ENCODE data around the gene TMEM94. TPM values are rescaled to one million over a fixed set of nuclear protein-coding genes. Genes with fewer than 3 reads are reported as not detected.

Gene TMEM94
- total RNA-seq, 1 donor from 2014 or later, result 112 TPM

DNA sequence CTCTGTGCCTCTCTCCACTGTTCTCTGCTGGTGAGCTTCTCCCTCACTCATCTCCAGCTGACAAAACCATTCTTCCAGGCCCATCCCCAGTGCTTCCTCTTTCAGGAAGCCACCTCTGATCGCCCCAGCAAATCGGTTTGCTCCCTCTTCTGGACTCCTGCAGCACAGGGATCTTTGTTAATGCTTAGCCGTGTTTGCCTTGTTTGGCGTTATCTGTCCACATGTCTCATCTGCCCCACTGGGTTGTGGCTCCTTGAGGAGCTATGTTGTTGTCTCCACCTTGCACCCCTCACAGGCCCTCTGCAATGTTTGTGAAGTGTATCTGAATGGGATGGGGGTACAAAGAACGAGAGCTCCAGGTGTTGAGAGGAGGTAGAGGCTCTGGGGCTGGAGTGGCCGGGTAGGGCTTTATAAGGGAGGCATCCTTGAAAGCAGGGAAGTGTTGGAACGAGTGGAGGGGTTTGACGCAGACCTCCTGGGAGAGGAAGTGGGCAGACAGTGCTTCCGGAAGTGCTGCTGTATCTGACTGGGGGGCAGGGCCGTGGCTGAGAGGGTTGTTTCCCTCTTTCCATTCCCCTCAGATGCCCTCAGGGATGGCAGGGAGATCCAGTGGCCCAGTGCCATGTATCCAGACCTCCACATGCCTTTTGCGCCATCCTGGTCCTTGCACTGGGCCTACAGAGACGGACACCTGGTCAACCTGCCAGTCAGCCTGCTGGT is 31.1 kb downstream of the TMEM94 start:
- TF ChIP-seq, protein P1, sequence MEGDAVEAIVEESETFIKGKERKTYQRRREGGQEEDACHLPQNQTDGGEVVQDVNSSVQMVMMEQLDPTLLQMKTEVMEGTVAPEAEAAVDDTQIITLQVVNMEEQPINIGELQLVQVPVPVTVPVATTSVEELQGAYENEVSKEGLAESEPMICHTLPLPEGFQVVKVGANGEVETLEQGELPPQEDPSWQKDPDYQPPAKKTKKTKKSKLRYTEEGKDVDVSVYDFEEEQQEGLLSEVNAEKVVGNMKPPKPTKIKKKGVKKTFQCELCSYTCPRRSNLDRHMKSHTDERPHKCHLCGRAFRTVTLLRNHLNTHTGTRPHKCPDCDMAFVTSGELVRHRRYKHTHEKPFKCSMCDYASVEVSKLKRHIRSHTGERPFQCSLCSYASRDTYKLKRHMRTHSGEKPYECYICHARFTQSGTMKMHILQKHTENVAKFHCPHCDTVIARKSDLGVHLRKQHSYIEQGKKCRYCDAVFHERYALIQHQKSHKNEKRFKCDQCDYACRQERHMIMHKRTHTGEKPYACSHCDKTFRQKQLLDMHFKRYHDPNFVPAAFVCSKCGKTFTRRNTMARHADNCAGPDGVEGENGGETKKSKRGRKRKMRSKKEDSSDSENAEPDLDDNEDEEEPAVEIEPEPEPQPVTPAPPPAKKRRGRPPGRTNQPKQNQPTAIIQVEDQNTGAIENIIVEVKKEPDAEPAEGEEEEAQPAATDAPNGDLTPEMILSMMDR (conservative IDR thresholded peaks at IDR 0.05), result no peak
- Mint-ChIP-seq H3K36me3 (no peaks in the 10 kb centered on the region), H3K27me3 (no peaks in the 10 kb centered on the region), H3K4me3 (no peak overlapping the region), H3K9me3 (no peaks in the 10 kb centered on the region), H3K27ac (no peak overlapping the region), H3K4me1 (ENCODE audit: unreplicated experiment) (peaks cover 12% of the 10 kb centered on the region)
- DNase-seq (ENCODE audit: extremely low spot score, unreplicated experiment), result no peak

GRCh38 chr17:75488693-75489510 is 32.5 kb downstream of the TMEM94 start:
- Mint-ChIP-seq H3K27me3 (no peaks in the 10 kb centered on the region), H3K9me3 (no peaks in the 10 kb centered on the region), H3K27ac (no peak overlapping the region), H3K4me1 (ENCODE audit: unreplicated experiment) (peaks cover 6% of the 10 kb centered on the region), H3K4me3 (no peak overlapping the region), H3K36me3 (no peaks in the 10 kb centered on the region)
- TF ChIP-seq, protein P1 (conservative IDR thresholded peaks at IDR 0.05), result no peak
- no peak for DNase-seq (ENCODE audit: extremely low spot score, unreplicated experiment)

- no peaks in the 10 kb centered on the region for H3K9me3 Mint-ChIP-seq
- H3K36me3 Mint-ChIP-seq, result no peaks in the 10 kb centered on the region
- no peak overlapping the region for H3K27ac Mint-ChIP-seq
- DNase-seq (ENCODE audit: extremely low spot score, unreplicated experiment), result no peak
- H3K4me1 Mint-ChIP-seq (ENCODE audit: unreplicated experiment), result peaks cover 6% of the 10 kb centered on the region
- H3K4me3 Mint-ChIP-seq, result no peak overlapping the region
- H3K27me3 Mint-ChIP-seq, result no peaks in the 10 kb centered on the region
- TF ChIP-seq, protein P1 (conservative IDR thresholded peaks at IDR 0.05), result no peak
Measured at GRCh38 chr17:75489511-75489955, 33.1 kb downstream of the TMEM94 start.

GRCh38 chr17:75490173-75490743 is 33.8 kb downstream of the TMEM94 start:
- Mint-ChIP-seq H3K36me3 (no peaks in the 10 kb centered on the region), H3K27ac (no peak overlapping the region), H3K27me3 (no peaks in the 10 kb centered on the region), H3K4me3 (no peak overlapping the region), H3K9me3 (no peaks in the 10 kb centered on the region), H3K4me1 (ENCODE audit: unreplicated experiment) (peaks cover 6% of the 10 kb centered on the region)
- DNase-seq (ENCODE audit: extremely low spot score, unreplicated experiment), result no peak
- TF ChIP-seq, protein P1 (conservative IDR thresholded peaks at IDR 0.05), result no peak

DNA sequence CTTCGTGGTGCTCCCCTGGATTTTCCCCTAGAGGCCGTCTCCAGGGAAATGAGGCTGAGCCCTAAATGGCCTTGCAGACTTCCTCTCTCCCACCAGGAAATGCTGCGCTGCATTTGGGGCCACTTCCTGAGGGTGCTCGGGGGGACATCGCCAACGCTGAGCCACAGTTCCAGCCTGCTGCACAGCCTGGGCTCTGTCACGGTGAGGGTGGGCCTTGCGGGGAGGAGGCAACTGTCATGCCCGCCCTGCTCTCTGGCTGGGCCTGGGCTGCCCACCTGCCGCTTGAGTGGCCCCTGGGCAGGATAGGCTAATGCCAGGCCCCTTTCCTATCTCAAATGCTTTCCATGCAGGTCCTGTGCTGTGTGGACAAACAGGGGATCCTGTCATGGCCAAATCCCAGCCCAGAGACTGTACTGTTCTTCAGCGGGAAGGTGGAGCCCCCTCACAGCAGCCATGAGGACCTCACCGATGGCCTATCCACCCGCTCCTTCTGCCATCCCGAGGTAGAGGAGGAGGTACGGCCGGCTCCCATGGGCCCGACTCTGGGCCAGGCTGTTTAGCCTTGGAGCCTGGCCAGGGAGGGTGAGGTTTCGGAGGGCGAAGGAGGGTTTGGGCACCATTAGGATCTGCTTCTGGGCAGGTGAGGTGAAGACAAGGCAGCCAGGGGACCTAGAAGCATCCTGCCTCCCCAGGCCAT is 34.7 kb downstream of the TMEM94 start:
- TF ChIP-seq, protein P1 (conservative IDR thresholded peaks at IDR 0.05), result no peak
- Mint-ChIP-seq H3K4me3 (no peak overlapping the region), H3K27ac (no peak overlapping the region), H3K27me3 (no peaks in the 10 kb centered on the region), H3K4me1 (ENCODE audit: unreplicated experiment) (peaks cover 6% of the 10 kb centered on the region), H3K9me3 (no peaks in the 10 kb centered on the region), H3K36me3 (no peaks in the 10 kb centered on the region)
- no peak for DNase-seq (ENCODE audit: extremely low spot score, unreplicated experiment)
